HepG2 (cell line): ENCODE data around the gene PPM1H. TPM values are rescaled to one million over a fixed set of nuclear protein-coding genes. Genes with fewer than 3 reads are reported as not detected.

ENCODE experiments used
- CEBPG ChIP-seq: IDR thresholded peaks from 2 replicates; pipeline ENCODE4 v1.6.1; 2016
- CEBPZ ChIP-seq: IDR thresholded peaks from 2 replicates; pipeline ENCODE4 v1.6.1; 2012; ENCODE audit warnings: low read length, improper control_type of control experiment
- ELF3 ChIP-seq: IDR thresholded peaks from 2 replicates; pipeline ENCODE4 v1.6.1; 2016; ENCODE audit warnings: missing genetic modification reagents, missing compliant biosample characterization
- ELK4 ChIP-seq: sonication (generic); formaldehyde crosslinking; IDR thresholded peaks from 2 replicates; pipeline ENCODE4 v1.9.0; 2021; ENCODE audit warnings: missing genetic modification reagents, borderline replicate concordance
- FOXA1 ChIP-seq, 2 experiments: fragments of 450-650 bp in 1 of 2; sonication (generic) in 1 of 2; formaldehyde crosslinking in 1 of 2; IDR thresholded peaks; 2 replicates each; pipeline versions ENCODE4 v1.4.0 to v1.6.1; 2016 to 2020; ENCODE audit warnings: missing genetic modification reagents in 1 of 2
- FOXA3 ChIP-seq: IDR thresholded peaks from 2 replicates; pipeline ENCODE4 v1.6.1; 2016; ENCODE audit warnings: missing genetic modification reagents, missing compliant biosample characterization
- FOXO1 ChIP-seq: sonication (generic); formaldehyde crosslinking; IDR thresholded peaks from 2 replicates; pipeline ENCODE4 v1.4.0; 2020; ENCODE audit warnings: missing genetic modification reagents
- HNRNPH1 ChIP-seq: fragments of 200-400 bp; formaldehyde crosslinking; optimal IDR thresholded peaks from 2 replicates; pipeline ENCODE3; 2017; ENCODE audit warnings: mild to moderate bottlenecking, low read depth, low read length
- ISX ChIP-seq: sonication (generic); formaldehyde crosslinking; conservative IDR thresholded peaks from 2 replicates; pipeline ENCODE4 v1.5.0; 2020; ENCODE audit warnings: missing genetic modification reagents
- MIER2 ChIP-seq: IDR thresholded peaks from 2 replicates; pipeline ENCODE4 v1.6.1; 2016; ENCODE audit warnings: missing biosample characterization, missing genetic modification reagents
- NFE2L2 ChIP-seq: fragments of 150-350 bp; IDR thresholded peaks from 2 replicates; pipeline ENCODE4 v1.6.1; 2014; ENCODE audit warnings: low read length
- NRL ChIP-seq: sonication (generic); formaldehyde crosslinking; IDR thresholded peaks from 2 replicates; pipeline ENCODE4 v1.5.0; 2020; ENCODE audit warnings: missing genetic modification reagents, mild to moderate bottlenecking, moderate library complexity, borderline replicate concordance
- REL ChIP-seq: sonication (generic); formaldehyde crosslinking; conservative IDR thresholded peaks from 2 replicates; pipeline ENCODE4 v1.8.0; 2022; ENCODE audit warnings: mild to moderate bottlenecking, missing genetic modification reagents, moderate library complexity
- SIX4 ChIP-seq: sonication (generic); formaldehyde crosslinking; IDR thresholded peaks from 2 replicates; pipeline ENCODE4 v1.4.0; 2020; ENCODE audit warnings: missing genetic modification reagents
- SMARCC2 ChIP-seq: fragments of 450-650 bp; IDR thresholded peaks from 2 replicates; pipeline ENCODE4 v1.6.1; 2017; ENCODE audit warnings: antibody characterized with exemption, mild to moderate bottlenecking
- ZNF18 ChIP-seq: sonication (generic); formaldehyde crosslinking; IDR thresholded peaks from 2 replicates; pipeline ENCODE4 v1.8.0; 2022; ENCODE audit warnings: mild to moderate bottlenecking, missing genetic modification reagents; ENCODE audit not compliant: insufficient replicate concordance
- ZNF264 ChIP-seq: sonication (generic); formaldehyde crosslinking; IDR thresholded peaks from 2 replicates; pipeline ENCODE4 v1.4.0; 2020; ENCODE audit warnings: missing genetic modification reagents
- ZNF331 ChIP-seq: sonication (generic); formaldehyde crosslinking; IDR thresholded peaks from 2 replicates; pipeline ENCODE4 v1.4.0; 2020; ENCODE audit warnings: missing genetic modification reagents
- ZNF484 ChIP-seq: sonication (generic); formaldehyde crosslinking; IDR thresholded peaks from 2 replicates; pipeline ENCODE4 v1.5.1; 2020; ENCODE audit warnings: mild to moderate bottlenecking, low read depth, missing genetic modification reagents, borderline replicate concordance
- ZNF503 ChIP-seq: sonication (generic); formaldehyde crosslinking; IDR thresholded peaks from 2 replicates; pipeline ENCODE4 v1.4.0; 2020; ENCODE audit warnings: missing genetic modification reagents
- ZNF552 ChIP-seq: sonication (generic); formaldehyde crosslinking; IDR thresholded peaks from 2 replicates; pipeline ENCODE4 v1.9.0; 2022; ENCODE audit warnings: missing genetic modification reagents, mild to moderate bottlenecking, borderline replicate concordance
- ZNF816 ChIP-seq: sonication (generic); formaldehyde crosslinking; IDR thresholded peaks from 2 replicates; pipeline ENCODE4 v1.8.0; 2022; ENCODE audit warnings: missing genetic modification reagents, mild to moderate bottlenecking, borderline replicate concordance
- ZSCAN31 ChIP-seq: sonication (generic); formaldehyde crosslinking; IDR thresholded peaks from 2 replicates; pipeline ENCODE4 v1.5.0; 2020; ENCODE audit warnings: low read depth, mild to moderate bottlenecking, missing genetic modification reagents
- polyA plus RNA-seq, 8 experiments: library from polyadenylated mRNA; depleted of rRNA in 3 of 8; stranded (reverse) in 7 of 8; unstranded in 1 of 8; fragments of >200 nt; fragmentation: Illumina TruSeq in 4 of 8; extraction: Trizol in 4 of 8; gene quantifications; 2 replicates each; pipeline versions ENCODE4 v1.2.1 to v1.2.3, GENCODE V29; 2011 to 2016; ENCODE audit warnings: low read depth in 4 of 8, missing spikeins in 1 of 8, mixed read lengths in 1 of 8; ENCODE audit not compliant: insufficient read depth in 1 of 8
- total RNA-seq, 5 experiments: library from RNA; depleted of rRNA; stranded (reverse); fragments of >200 nt; fragmentation: Illumina TruSeq; extraction: Trizol; gene quantifications; 2 replicates each; pipeline ENCODE4 v1.2.3, GENCODE V29; 2016; ENCODE audit warnings: low read depth in 1 of 5

PPM1H gene
- total and polyA plus RNA-seq, 2 of the 13 experiments (the other 11 are each of a cell fraction or from before 2014, with no cell fraction given), result 29.1 to 38.1 TPM

GRCh38 chr12:62899568-62900390 is 35.2 kb downstream of the PPM1H start (continued):
- TF ChIP-seq MIER2 (CRISPR knock-in tag) (no peak), ZNF503 (CRISPR knock-in tag) (no peak), CEBPZ (no peak), ZNF264 (CRISPR knock-in tag) (0 out of 2 replicates have a peak, but pooled peaks have one; percentile 71), FOXO1 (no peak), ZSCAN31 (CRISPR knock-in tag) (no peak), CEBPG (peak; percentile 52), HNRNPH1 (no peak), SIX4 (CRISPR knock-in tag) (no peak), ZNF552 (CRISPR knock-in tag) (no peak), ZNF816 (no peak), REL (CRISPR knock-in tag) (no peak), ISX (CRISPR knock-in tag) (no peak), ZNF484 (CRISPR knock-in tag) (no peak), NRL (CRISPR knock-in tag) (no peak), FOXA1 (IDR thresholded peaks at IDR 0.05) (no peak), FOXA1 (CRISPR knock-in tag; IDR thresholded peaks at IDR 0.05) (0 out of 2 replicates have a peak, but pooled peaks have one; percentile 4), ELK4 (CRISPR knock-in tag) (no peak), ZNF18 (CRISPR knock-in tag) (peak; percentile 69), SMARCC2 (no peak), FOXA3 (CRISPR knock-in tag) (peak; percentile 23; the same call in 1 of the 2 replicates), ELF3 (CRISPR knock-in tag) (peak; percentile 68), NFE2L2 (no peak), ZNF331 (CRISPR knock-in tag) (0 out of 2 replicates have a peak, but pooled peaks have one; percentile 45)
